ENCODE results near the gene AP1G1.
"Not testable (repeated sequence)": the region's sequence is repeated elsewhere in the genome, so short reads cannot be mapped to it uniquely, and the experiment has no call there.

The AP1G1 gene

DNA sequence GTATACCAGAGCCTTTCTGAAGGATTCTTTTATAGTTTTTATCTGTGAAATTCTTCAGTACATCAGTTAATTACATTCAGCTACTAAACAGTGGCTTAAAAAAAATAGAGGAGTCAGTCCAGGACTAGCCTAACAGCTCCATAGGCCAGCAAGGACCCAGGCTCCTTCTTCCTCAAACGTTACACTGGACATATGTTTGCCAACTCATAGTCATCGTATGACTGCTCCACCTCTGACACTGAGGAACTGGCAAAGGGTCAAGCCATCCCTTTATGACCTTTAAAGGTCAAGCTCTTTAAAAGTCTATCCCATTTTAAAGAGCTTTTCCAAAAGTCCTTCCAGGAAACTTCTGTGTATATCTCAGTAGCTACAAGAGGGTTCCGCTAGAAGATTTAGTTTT, 120.8 kb downstream of the AP1G1 start:
- H3K9me3 ChIP-seq (ENCODE audit: insufficient read depth, low read depth, low read length), result no peaks in the 10 kb centered on the region
- H3K27me3 ChIP-seq (ENCODE audit: insufficient read depth, low read length), result no peaks in the 10 kb centered on the region
- no peaks in the 10 kb centered on the region for H3K4me1 ChIP-seq (ENCODE audit: insufficient read depth, low read length)
- H3K27ac ChIP-seq (ENCODE audit: low read length), result no peak overlapping the region
- H3K4me3 ChIP-seq (ENCODE audit: low read length), result no peak overlapping the region
- H3K9ac ChIP-seq (ENCODE audit: low read depth, low read length), result no peak overlapping the region
- H3K36me3 ChIP-seq (ENCODE audit: insufficient read depth, low read depth, low read length), result peaks cover 61% of the 10 kb centered on the region

DNA sequence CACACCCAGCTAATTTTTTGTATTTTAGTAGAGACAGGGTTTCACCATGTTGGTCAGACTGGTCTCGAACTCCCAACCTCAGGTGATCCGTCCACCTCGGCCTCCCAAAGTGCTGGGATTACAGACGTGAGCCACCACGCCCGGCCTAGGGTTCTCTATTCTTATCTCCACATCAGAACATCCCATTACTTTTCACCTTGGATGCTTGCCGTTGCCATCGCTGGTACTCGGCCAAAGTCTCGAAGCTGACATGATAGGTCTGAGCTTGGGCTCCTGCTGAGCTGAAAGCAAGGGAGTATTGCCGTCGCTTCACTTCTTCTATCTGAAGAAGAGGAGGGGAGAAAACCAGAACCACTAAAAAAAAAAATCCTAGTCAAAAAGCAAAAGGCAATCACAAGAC, 124.4 kb downstream of the AP1G1 start:
- not testable (repeated sequence) for H3K27ac ChIP-seq (ENCODE audit: low read length); H3K4me3 ChIP-seq (ENCODE audit: low read length); H3K9me3 ChIP-seq (ENCODE audit: insufficient read depth, low read depth, low read length); H3K9ac ChIP-seq (ENCODE audit: low read depth, low read length); H3K27me3 ChIP-seq (ENCODE audit: insufficient read depth, low read length); H3K4me1 ChIP-seq (ENCODE audit: insufficient read depth, low read length)
- peaks cover 79% of the 10 kb centered on the region for H3K36me3 ChIP-seq (ENCODE audit: insufficient read depth, low read depth, low read length)

DNA sequence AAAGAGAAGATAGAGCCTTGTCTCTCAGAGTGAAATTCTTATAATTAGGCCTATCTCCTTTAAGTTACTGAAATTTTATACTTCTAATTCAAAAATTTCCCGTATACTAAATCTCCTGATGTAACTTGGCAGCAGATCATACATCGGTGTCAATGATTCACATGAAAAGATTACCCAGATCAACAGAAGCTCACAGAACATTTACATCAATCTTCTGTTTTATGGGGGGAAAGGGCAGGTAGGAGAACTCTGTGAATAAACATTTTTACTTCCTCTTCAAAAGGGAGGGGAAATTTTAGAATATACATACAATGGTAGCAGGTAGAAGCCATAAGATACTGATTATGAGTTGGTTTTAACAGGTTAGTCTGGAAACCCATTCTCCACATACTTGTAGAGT, 127.3 kb downstream of the AP1G1 start:
- peaks cover 83% of the 10 kb centered on the region for H3K36me3 ChIP-seq (ENCODE audit: insufficient read depth, low read depth, low read length)

More for the DNA sequence above, 127.3 kb downstream of the AP1G1 start:
- H3K27ac ChIP-seq (ENCODE audit: low read length), result no peak overlapping the region
- H3K9me3 ChIP-seq (ENCODE audit: insufficient read depth, low read depth, low read length), result no peaks in the 10 kb centered on the region
- H3K9ac ChIP-seq (ENCODE audit: low read depth, low read length), result no peak overlapping the region
- no peaks in the 10 kb centered on the region for H3K27me3 ChIP-seq (ENCODE audit: insufficient read depth, low read length)
- no peak overlapping the region for H3K4me3 ChIP-seq (ENCODE audit: low read length)
- H3K4me1 ChIP-seq (ENCODE audit: insufficient read depth, low read length), result no peaks in the 10 kb centered on the region

Measured in iPS-20b (cell line).